Activated CD8-positive, alpha-beta memory T cell treated with anti-CD3 and anti-CD28 coated beads for 48 hours (primary cell): Measurements from ENCODE around the gene STK25.

ENCODE experiments used
- DNase-seq, 3 experiments: peaks; one replicate each; pipeline ENCODE4 v3.0.0-alpha.2; 2020; ENCODE audit warnings: low read depth in 2 of 3, low spot score in 2 of 3

Gene STK25

GRCh38 chr2:241508240-241509154 lies at the start of gene STK25:
Gene STK25 (minus strand): TSS chr2:241508584. CDS start chr2:241508035, 549 bp downstream.
- DNase-seq, result peak; percentile 87 to 95 (median 91)

GRCh38 chr2:241556746-241557145 lies 48.4 kb upstream of the STK25 start:
- DNase-seq, result no peak

GRCh38 chr2:241555711-241556110 lies 47.3 kb upstream of the STK25 start:
- DNase-seq, result no peak

GRCh38 chr2:241554610-241555322 lies 46.4 kb upstream of the STK25 start:
- DNase-seq, result no peak

GRCh38 chr2:241553981-241554380 lies 45.6 kb upstream of the STK25 start:
- no peak for DNase-seq

- no peak for DNase-seq
Observed at GRCh38 chr2:241553512-241553830, 45.1 kb upstream of the STK25 start.

GRCh38 chr2:241551998-241552737 lies 43.8 kb upstream of the STK25 start:
- no peak for DNase-seq

- no peak for DNase-seq
Observed at GRCh38 chr2:241551599-241551997, 43.2 kb upstream of the STK25 start.

GRCh38 chr2:241550616-241551580 lies 42.5 kb upstream of the STK25 start:
- DNase-seq, result no peak

GRCh38 chr2:241548451-241548835 lies 40.1 kb upstream of the STK25 start:
- DNase-seq, result no peak

GRCh38 chr2:241547781-241548450 lies 39.5 kb upstream of the STK25 start:
- DNase-seq, result no peak

GRCh38 chr2:241546771-241547498 lies 38.6 kb upstream of the STK25 start:
- DNase-seq, result no peak

- DNase-seq, result no peak
Observed at GRCh38 chr2:241545523-241546473, 37.4 kb upstream of the STK25 start.

- no peak for DNase-seq
Observed at GRCh38 chr2:241545106-241545505, 36.7 kb upstream of the STK25 start.

GRCh38 chr2:241542278-241542605 lies 33.9 kb upstream of the STK25 start:
- DNase-seq, result no peak

- DNase-seq, result no peak
Observed at GRCh38 chr2:241541564-241542277, 33.3 kb upstream of the STK25 start.

GRCh38 chr2:241540771-241541561 lies 32.6 kb upstream of the STK25 start:
- peak; percentile 44 to 68 (median 51) for DNase-seq
